Measurements from ENCODE around the gene GATA3.

The GATA3 gene

GRCh38 chr10:8017277-8017676 is 37.2 kb upstream of the GATA3 start:
- no peaks in the 10 kb centered on the region for H3K79me2 ChIP-seq (ENCODE audit: low read length)
- H3K27ac ChIP-seq (ENCODE audit: low read length) = no peak overlapping the region
- H3K4me2 ChIP-seq (ENCODE audit: low read depth, low read length) = no peak overlapping the region
- H3K36me3 ChIP-seq (replicated peaks; ENCODE audit: insufficient read depth, low read length) = no peaks in the 10 kb centered on the region; the same call in 1 of the 2 replicates
- H2AFZ ChIP-seq (ENCODE audit: low read length) = no peak overlapping the region
- no peak overlapping the region for H3K4me3 ChIP-seq (ENCODE audit: low read length)
- TF ChIP-seq CTCF (IDR thresholded peaks at IDR 0.05; ENCODE audit: low read length) (no peak), EZH2 (optimal IDR thresholded peaks at IDR 0.05; ENCODE audit: low read depth, low read length) (no peak), EZH2phosphoT487 (IDR thresholded peaks at IDR 0.05; ENCODE audit: low read length) (no peak)
- H3F3A ChIP-seq (ENCODE audit: insufficient read depth, low read length) = no peaks in the 10 kb centered on the region
- H3K9me3 ChIP-seq (replicated peaks; ENCODE audit: insufficient read depth, low read length) = no peaks in the 10 kb centered on the region
- no peaks in the 10 kb centered on the region for H4K20me1 ChIP-seq (ENCODE audit: insufficient read depth, low read length)
- H3K9ac ChIP-seq (ENCODE audit: low read length) = no peak overlapping the region
- H3K4me1 ChIP-seq (ENCODE audit: low read length) = no peaks in the 10 kb centered on the region
- no peak for DNase-seq
- no peaks in the 10 kb centered on the region for H3K27me3 ChIP-seq (replicated peaks; ENCODE audit: insufficient read depth, low read length)
- no peaks in the 10 kb centered on the region for H3K9me2 ChIP-seq (replicated peaks; ENCODE audit: insufficient read depth, low read length)

- no peaks in the 10 kb centered on the region for H3K27me3 ChIP-seq (replicated peaks; ENCODE audit: insufficient read depth, low read length)
- DNase-seq = no peak
- H3K9me3 ChIP-seq (replicated peaks; ENCODE audit: insufficient read depth, low read length) = no peaks in the 10 kb centered on the region
- H3K9me2 ChIP-seq (replicated peaks; ENCODE audit: insufficient read depth, low read length) = no peaks in the 10 kb centered on the region
- no peak overlapping the region for H3K4me2 ChIP-seq (ENCODE audit: low read depth, low read length)
- no peaks in the 10 kb centered on the region for H4K20me1 ChIP-seq (ENCODE audit: insufficient read depth, low read length)
- no peak overlapping the region for H3K4me3 ChIP-seq (ENCODE audit: low read length)
- no peaks in the 10 kb centered on the region for H3F3A ChIP-seq (ENCODE audit: insufficient read depth, low read length)
- H2AFZ ChIP-seq (ENCODE audit: low read length) = no peak overlapping the region
- TF ChIP-seq CTCF (IDR thresholded peaks at IDR 0.05; ENCODE audit: low read length) (no peak), EZH2phosphoT487 (IDR thresholded peaks at IDR 0.05; ENCODE audit: low read length) (no peak), EZH2 (optimal IDR thresholded peaks at IDR 0.05; ENCODE audit: low read depth, low read length) (no peak)
- no peaks in the 10 kb centered on the region for H3K79me2 ChIP-seq (ENCODE audit: low read length)
- no peak overlapping the region for H3K9ac ChIP-seq (ENCODE audit: low read length)
- no peaks in the 10 kb centered on the region for H3K36me3 ChIP-seq (replicated peaks; ENCODE audit: insufficient read depth, low read length)
- no peak overlapping the region for H3K27ac ChIP-seq (ENCODE audit: low read length)
- H3K4me1 ChIP-seq (ENCODE audit: low read length) = no peaks in the 10 kb centered on the region
Observed at GRCh38 chr10:8023321-8023720, 31.2 kb upstream of the GATA3 start.

GRCh38 chr10:8023851-8024250 is 30.6 kb upstream of the GATA3 start:
- Histone ChIP-seq H3K9ac (ENCODE audit: low read length) (no peak overlapping the region), H3K36me3 (replicated peaks; ENCODE audit: insufficient read depth, low read length) (no peaks in the 10 kb centered on the region), H4K20me1 (ENCODE audit: insufficient read depth, low read length) (no peaks in the 10 kb centered on the region), H3F3A (ENCODE audit: insufficient read depth, low read length) (no peaks in the 10 kb centered on the region), H3K9me3 (replicated peaks; ENCODE audit: insufficient read depth, low read length) (no peaks in the 10 kb centered on the region), H3K27me3 (replicated peaks; ENCODE audit: insufficient read depth, low read length) (no peaks in the 10 kb centered on the region), H3K9me2 (replicated peaks; ENCODE audit: insufficient read depth, low read length) (no peaks in the 10 kb centered on the region), H3K4me3 (ENCODE audit: low read length) (no peak overlapping the region), H3K4me2 (ENCODE audit: low read depth, low read length) (no peak overlapping the region), H2AFZ (ENCODE audit: low read length) (no peak overlapping the region), H3K79me2 (ENCODE audit: low read length) (no peaks in the 10 kb centered on the region), H3K4me1 (ENCODE audit: low read length) (no peaks in the 10 kb centered on the region), H3K27ac (ENCODE audit: low read length) (no peak overlapping the region)
- TF ChIP-seq EZH2 (optimal IDR thresholded peaks at IDR 0.05; ENCODE audit: low read depth, low read length) (no peak), CTCF (IDR thresholded peaks at IDR 0.05; ENCODE audit: low read length) (no peak), EZH2phosphoT487 (IDR thresholded peaks at IDR 0.05; ENCODE audit: low read length) (no peak)
- no peak for DNase-seq

Data from MM.1S (cell line).